ENCODE results near the gene OPRPN.

OPRPN gene, protein sequence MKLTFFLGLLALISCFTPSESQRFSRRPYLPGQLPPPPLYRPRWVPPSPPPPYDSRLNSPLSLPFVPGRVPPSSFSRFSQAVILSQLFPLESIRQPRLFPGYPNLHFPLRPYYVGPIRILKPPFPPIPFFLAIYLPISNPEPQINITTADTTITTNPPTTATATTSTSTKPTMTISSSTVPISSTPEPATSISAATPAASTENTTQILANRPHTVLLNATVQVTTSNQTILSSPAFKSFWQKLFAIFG

DNA sequence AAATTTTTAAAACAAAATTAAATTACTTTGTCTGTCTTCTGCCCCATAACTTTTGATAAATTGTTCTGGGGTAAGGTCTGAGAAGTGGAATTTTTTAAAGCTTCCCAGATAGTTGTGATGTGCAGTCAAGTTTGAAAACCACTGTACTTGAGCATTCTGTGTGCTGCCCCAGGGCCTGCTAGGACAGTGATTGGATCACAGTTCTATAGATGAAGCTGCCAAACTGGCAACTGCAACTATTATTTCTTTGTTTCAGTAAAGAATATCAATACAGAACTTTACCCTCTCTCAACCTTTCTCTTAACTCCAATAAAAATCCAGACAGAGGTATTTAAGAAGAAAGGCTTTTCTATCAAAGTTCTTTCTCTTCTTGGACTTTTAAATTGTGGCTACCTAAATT, at the start of gene OPRPN:
OPRPN (plus strand) TSS at position 361 of the 400 bp plus-strand sequence. CDS start 1,346 bp downstream, outside the sequence.
- no peak for DNase-seq

- no peak for DNase-seq
These were observed 41.6 kb upstream of the OPRPN start for GRCh38 chr4:70356185-70356584.

GRCh38 chr4:70359115-70359661, 38.6 kb upstream of the OPRPN start:
- no peak for DNase-seq

DNA sequence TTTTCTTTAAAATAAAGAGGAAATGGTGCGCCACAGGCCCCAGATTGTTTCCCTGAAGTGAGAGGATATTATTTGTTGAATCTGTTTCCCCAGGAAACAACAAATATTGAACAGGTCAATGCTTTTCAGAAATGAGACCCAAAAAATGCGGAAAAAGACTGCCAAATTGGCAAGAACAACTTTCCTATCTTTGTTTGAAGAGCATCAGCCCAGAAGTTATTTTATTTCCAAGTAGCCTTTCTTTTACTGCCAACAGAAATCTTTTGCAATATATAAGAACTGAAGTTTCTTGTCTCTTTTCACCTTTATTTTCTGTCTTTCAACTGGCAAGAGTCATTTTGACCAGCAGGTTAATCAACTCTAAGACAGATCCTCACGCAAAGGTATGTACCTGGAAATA, 37.3 kb upstream of the OPRPN start, which contains the start of gene SMR3A:
SMR3A (plus strand) TSS at position 301 of the 400 bp plus-strand sequence. CDS start 1,356 bp downstream, outside the sequence.
- DNase-seq = no peak

DNA sequence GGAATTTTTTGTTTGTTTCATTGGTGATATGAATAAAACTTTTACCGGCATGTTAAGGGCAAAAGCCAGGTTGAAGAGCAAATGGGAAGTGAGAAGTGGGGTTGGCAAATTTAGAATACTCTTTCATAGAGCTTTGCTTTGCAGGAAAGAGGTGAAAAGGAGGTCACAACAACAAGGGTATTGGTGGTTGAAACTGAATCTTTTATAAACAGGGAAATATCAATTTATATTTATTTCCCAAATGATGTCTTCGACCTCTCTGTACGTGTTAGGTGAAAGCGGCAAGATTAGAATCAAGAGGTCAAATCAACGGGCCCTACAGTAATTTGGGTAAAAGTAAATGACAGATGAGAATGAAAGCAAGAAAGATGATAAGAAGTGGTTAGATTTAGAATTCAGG, 33.7 kb upstream of the OPRPN start:
- no peak for DNase-seq

DNA sequence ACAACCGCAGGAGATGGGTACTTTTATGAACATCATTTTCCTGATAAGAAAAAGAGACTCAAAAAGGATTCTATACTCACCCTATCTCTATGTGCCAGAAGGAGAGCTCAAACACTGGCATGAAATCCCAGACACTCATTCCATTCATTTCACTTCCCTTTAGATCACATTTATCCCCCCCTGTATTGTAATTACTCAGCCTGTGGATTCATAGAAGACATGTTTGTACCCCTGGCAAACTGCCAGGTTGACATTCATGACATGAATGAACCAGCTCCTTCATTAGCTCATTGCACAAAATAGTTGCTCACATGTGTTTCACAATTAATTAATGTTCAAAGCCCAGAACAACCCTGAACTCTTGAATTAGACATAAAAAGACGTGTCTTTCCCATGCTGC, 32.3 kb upstream of the OPRPN start:
- DNase-seq = no peak

GRCh38 chr4:70367813-70368212, 29.9 kb upstream of the OPRPN start:
- no peak for DNase-seq

DNA sequence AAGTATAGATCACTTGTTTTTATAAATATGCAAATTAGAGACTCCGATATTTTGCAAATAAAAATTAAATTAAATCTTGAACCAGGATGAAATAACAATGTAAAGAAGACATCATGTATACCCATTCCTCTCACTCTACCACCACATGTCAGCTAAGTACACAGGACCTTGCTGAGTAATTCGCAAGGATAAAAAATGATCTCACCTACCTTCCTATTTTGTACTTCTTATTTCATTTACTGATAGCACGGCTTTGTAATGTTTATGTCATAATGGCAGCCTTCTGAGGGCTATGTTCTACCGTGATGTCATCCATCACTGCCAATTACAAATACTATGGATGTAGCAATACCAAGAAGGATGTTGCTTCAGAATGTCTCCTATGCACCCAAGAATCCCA, 25.8 kb upstream of the OPRPN start:
- no peak for DNase-seq

GRCh38 chr4:70372760-70373159, 25.0 kb upstream of the OPRPN start:
- DNase-seq = no peak

- no peak for DNase-seq
These were observed 17.2 kb upstream of the OPRPN start for GRCh38 chr4:70380578-70380977.

DNA sequence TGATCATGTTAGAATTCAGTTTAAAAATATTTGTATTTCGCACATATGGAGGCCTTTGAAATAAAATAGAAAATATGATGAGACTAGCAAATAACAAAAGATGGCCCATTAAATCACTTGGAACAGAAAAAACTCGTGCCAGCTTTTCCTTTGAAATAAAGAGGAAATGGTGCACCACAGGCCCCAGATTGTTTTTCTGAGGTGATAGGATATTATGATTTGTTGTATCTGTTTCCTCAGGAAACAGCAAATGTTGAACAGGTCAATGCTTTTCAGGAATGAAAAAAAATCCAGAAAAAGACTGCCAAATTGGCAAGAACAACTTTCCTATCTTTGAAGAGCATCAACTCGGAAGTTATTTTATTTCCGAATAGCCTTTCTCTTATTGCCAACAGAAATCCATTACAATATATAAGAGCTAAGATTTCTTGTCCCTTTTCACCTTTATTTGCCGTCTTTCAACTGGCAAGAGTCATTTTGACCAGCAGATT, 15.0 kb upstream of the OPRPN start, which contains the start of gene SMR3B:
SMR3B (plus strand) TSS at position 441 of the 491 bp plus-strand sequence. CDS start 1,380 bp downstream, outside the sequence.
- DNase-seq = no peak

DNA sequence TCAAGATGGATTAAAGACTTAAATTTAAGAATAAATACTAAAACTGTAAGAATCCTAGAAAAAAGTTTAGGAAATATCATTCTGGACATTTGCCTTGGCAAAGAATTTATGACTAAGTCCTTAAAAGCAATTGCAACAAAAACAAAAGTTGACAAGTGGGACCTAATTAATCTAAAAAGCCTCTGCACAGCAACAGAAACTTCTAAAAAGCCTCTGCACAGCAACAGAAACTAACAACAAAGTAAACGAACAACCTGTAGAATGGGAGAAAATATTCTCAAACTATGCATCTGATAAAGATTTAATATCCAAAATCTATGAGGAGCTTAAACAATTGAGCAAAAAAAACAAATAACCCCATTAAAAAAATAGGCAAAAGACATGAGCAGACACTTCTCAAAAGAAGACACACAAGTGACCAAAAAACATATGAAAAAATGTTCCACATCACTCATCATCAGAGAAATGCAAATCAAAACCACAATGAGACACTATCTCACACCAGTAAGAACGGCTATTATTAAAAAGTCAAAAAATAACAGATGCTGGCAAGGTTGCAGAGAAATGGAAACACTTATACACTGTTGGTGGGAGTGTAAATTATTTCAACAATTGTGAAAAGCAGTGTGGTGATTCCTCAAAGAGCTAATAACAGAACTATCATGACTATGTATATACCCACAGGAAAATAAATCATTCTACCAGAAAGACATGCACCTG, 5.5 kb upstream of the OPRPN start:
- DNase-seq = no peak

GRCh38 chr4:70399319-70399718, 1.6 kb downstream of the OPRPN start:
- no peak for DNase-seq

DNA sequence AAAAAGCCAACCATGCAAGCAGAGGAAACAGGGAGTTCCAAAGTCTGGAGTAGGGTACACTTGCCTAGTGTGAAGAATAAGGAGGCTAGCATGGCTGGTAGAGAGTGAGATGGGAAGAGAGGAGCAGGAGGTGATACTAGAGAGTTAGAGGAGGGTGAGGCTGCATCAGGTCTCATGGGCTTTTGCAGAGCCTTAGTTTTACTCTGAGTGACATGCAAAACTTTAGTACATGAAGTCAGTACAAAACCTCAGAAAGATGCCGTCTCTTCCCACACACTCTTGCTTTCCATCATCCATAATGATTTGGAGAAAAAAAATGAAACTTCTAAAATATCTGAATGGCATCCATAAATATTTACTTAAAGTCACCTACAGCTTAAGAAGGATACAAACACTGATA, 5.0 kb downstream of the OPRPN start:
- DNase-seq = no peak

DNA sequence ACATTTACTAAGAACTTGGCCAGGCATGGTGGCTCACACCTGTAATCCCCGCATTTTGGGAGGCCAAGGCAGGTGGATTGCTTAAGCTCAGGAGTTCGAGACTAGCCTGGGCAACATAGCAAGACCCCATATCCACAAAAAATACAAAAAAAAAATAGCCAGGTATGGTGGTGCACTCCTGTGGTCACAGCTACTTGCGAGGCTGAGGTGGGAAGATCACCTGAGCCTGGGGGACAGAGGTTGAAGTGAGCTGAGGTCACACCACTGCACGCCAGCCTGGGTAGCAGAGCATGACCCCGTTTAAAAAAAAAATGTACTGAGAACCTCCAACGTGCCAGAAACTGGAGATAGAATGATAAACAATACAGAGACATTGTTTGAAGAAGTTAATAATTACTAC, 8.0 kb downstream of the OPRPN start:
- no peak for DNase-seq

GRCh38 chr4:70425306-70425705, 27.6 kb downstream of the OPRPN start:
- no peak for DNase-seq

GRCh38 chr4:70426789-70427188, 29.0 kb downstream of the OPRPN start:
- no peak for DNase-seq

- DNase-seq = no peak
These were observed 39.5 kb downstream of the OPRPN start for GRCh38 chr4:70437197-70437596.

- DNase-seq = no peak
These were observed 44.7 kb downstream of the OPRPN start for GRCh38 chr4:70442474-70442873.

GRCh38 chr4:70443329-70443728, 45.6 kb downstream of the OPRPN start:
- DNase-seq = no peak

- no peak for DNase-seq
These were observed 51.5 kb downstream of the OPRPN start for GRCh38 chr4:70449220-70449619.

GRCh38 chr4:70452946-70453345, 55.2 kb downstream of the OPRPN start:
- DNase-seq = no peak

Data from suppressor macrophage treated with lipopolysaccharide for 4 hours (primary cell).